Epithelial cell of proximal tubule (primary cell): ENCODE results near the gene IP6K3. TPM values are rescaled to one million over a fixed set of nuclear protein-coding genes. Genes with fewer than 3 reads are reported as not detected.

ENCODE experiments used
- DNase-seq: peaks from one replicate; pipeline ENCODE4 v3.0.0-alpha.2; 2011; ENCODE audit warnings: low read depth
- H3K4me3 ChIP-seq: 2 replicates; pipeline ENCODE4 v1.5.1; 2011; ENCODE audit warnings: low read depth, mild to moderate bottlenecking, low read length
- total RNA-seq: library from RNA; depleted of rRNA; stranded (reverse); fragments of >200 nt; gene quantifications from 2 replicates; pipeline ENCODE4 v1.2.3, GENCODE V29; 2015
- TF ChIP-seq, protein P1 (sequence below): conservative IDR thresholded peaks from 2 replicates; pipeline ENCODE4 v1.5.1; 2012; ENCODE audit warnings: low read depth, mild to moderate bottlenecking, low read length

IP6K3 gene
- total RNA-seq, 1 donor from 2014 or later = 0.40 TPM

- no peak for DNase-seq
- H3K4me3 ChIP-seq = no peak overlapping the region
- TF ChIP-seq, protein P1, sequence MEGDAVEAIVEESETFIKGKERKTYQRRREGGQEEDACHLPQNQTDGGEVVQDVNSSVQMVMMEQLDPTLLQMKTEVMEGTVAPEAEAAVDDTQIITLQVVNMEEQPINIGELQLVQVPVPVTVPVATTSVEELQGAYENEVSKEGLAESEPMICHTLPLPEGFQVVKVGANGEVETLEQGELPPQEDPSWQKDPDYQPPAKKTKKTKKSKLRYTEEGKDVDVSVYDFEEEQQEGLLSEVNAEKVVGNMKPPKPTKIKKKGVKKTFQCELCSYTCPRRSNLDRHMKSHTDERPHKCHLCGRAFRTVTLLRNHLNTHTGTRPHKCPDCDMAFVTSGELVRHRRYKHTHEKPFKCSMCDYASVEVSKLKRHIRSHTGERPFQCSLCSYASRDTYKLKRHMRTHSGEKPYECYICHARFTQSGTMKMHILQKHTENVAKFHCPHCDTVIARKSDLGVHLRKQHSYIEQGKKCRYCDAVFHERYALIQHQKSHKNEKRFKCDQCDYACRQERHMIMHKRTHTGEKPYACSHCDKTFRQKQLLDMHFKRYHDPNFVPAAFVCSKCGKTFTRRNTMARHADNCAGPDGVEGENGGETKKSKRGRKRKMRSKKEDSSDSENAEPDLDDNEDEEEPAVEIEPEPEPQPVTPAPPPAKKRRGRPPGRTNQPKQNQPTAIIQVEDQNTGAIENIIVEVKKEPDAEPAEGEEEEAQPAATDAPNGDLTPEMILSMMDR = no peak
These were observed 30.3 kb downstream of the IP6K3 start for GRCh38 chr6:33716379-33716778.

- DNase-seq = no peak
- TF ChIP-seq, protein P1 = no peak
These were observed 32.2 kb downstream of the IP6K3 start for GRCh38 chr6:33714385-33715040.

GRCh38 chr6:33713786-33714185 lies 32.9 kb downstream of the IP6K3 start:
- no peak overlapping the region for H3K4me3 ChIP-seq
- TF ChIP-seq, protein P1 = no peak
- no peak for DNase-seq

More at GRCh38 chr6:33714385-33715040, 32.2 kb downstream of the IP6K3 start:
- no peak overlapping the region for H3K4me3 ChIP-seq

DNA sequence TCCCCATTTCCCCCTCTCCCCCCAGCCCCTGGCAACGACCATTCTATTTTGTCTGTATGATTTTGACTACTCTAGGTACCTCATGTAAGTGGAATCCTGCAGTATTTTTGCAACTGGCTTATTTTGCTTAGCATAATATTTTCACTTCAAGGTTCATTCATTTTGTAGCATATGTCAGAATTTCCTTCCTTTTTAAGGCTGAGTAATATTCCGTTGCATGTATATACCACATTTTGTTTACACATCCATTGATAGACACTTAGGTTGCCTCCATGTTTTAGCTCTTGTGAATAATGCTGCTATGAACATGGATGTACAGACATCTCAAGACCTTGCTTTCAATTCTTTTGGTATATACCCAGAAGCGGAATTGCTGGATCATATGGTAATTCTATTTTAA lies 33.8 kb downstream of the IP6K3 start:
- TF ChIP-seq, protein P1 = no peak
- H3K4me3 ChIP-seq = no peak overlapping the region
- DNase-seq = no peak

DNA sequence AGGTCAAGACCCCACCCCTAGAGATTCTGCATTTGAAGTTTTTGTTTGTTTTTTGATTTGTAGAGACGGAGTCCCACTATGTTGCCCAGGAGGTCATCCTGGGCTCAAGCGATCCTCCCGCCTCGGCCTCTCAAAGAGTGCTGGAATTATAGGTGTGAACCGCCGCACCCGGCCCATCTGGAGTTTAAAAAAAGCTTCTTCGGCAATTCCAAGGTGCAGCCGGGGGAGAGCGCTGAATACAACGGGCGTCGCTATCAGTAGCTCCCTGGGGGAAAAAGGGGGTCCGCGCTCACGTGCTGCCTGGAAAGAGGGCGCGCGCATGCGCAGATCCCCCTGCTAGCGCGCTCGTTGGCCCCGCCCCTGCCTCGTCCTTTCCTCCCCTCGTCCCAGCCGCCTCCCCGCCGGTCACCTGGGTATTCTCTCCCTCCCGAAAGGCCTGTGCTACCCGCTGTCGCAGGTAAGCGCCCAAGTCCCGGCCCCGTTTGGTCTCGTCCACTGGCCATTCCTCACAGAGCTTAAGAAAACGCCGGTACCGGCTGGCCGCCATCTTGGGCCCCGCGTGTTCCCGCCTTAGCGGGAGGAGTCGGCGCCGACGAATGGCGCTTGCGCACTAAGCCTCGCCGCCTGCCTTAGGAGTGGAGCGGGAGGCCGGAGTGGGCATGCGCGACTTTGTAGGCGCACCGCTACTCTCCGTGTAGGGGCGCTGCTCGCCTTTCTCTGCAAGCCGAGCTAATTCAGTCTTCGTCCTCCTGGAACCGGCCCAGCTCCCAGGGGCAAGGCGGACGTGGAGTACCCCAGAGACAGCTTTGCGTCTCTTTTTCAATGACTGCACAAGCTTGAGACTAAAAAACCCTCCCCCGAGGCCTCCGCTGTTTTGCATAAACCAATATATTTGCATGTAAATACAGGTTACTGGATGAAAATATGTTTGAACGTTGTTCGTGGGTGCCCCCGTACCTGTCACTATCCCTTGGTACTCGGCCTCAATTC lies 35.3 kb downstream of the IP6K3 start, which contains the start of gene UQCC2:
TSS of gene UQCC2 (minus strand) at position 561 of the 990 bp plus-strand sequence. CDS start at position 547, 14 bp downstream.
- peak within 1 kb of the TSS; percentile 92 for H3K4me3 ChIP-seq
- TF ChIP-seq, protein P1 = peak; percentile 66
- DNase-seq = peak; percentile 45

GRCh38 chr6:33710296-33711121 lies 36.2 kb downstream of the IP6K3 start:
- no peak for DNase-seq
- peak overlapping the region; percentile 92 for H3K4me3 ChIP-seq
- TF ChIP-seq, protein P1 = no peak
